HG02571 (cell line): ENCODE measurements around the gene SLA2.
"Not testable (repeated sequence)": the region's sequence is repeated elsewhere in the genome, so short reads cannot be mapped to it uniquely, and the experiment has no call there.

ENCODE experiments used
- ATAC-seq: cut with Tn5 transposase; IDR thresholded peaks from one replicate; pipeline ENCODE4 v1.9.1; 2021; ENCODE audit warnings: mild to moderate bottlenecking, moderate library complexity; ENCODE audit not compliant: unreplicated experiment

Gene SLA2

GRCh38 chr20:36645998-36646397 lies at the start of gene SLA2:
Gene SLA2, minus strand, starts transcription at chr20:36646196. Its CDS starts 4,861 bp downstream, at chr20:36641335.
- no peak for ATAC-seq

- not testable (repeated sequence) for ATAC-seq
Measured at GRCh38 chr20:36695467-36695866, 49.5 kb upstream of the SLA2 start.

- no peak for ATAC-seq
Measured at GRCh38 chr20:36688630-36689029, 42.6 kb upstream of the SLA2 start.

- ATAC-seq = no peak
Measured at GRCh38 chr20:36687850-36688249, 41.9 kb upstream of the SLA2 start.

- no peak for ATAC-seq
Measured at GRCh38 chr20:36686944-36687343, 40.9 kb upstream of the SLA2 start.

- ATAC-seq = no peak
Measured at GRCh38 chr20:36686504-36686903, 40.5 kb upstream of the SLA2 start.

- no peak for ATAC-seq
Measured at GRCh38 chr20:36684747-36685146, 38.8 kb upstream of the SLA2 start.

- no peak for ATAC-seq
Measured at GRCh38 chr20:36682311-36682710, 36.3 kb upstream of the SLA2 start.

- no peak for ATAC-seq
Measured at GRCh38 chr20:36677422-36677771, 31.4 kb upstream of the SLA2 start.

GRCh38 chr20:36676701-36677421 lies 30.9 kb upstream of the SLA2 start:
- ATAC-seq = no peak

GRCh38 chr20:36675545-36675944 lies 29.5 kb upstream of the SLA2 start:
- not testable (repeated sequence) for ATAC-seq

- ATAC-seq = no peak
Measured at GRCh38 chr20:36672991-36673390, 27.0 kb upstream of the SLA2 start.

GRCh38 chr20:36670665-36671357 lies 24.8 kb upstream of the SLA2 start:
- ATAC-seq = no peak

GRCh38 chr20:36666181-36666740 lies 20.3 kb upstream of the SLA2 start:
- ATAC-seq = no peak

GRCh38 chr20:36663031-36663430 lies 17.0 kb upstream of the SLA2 start:
- ATAC-seq = no peak

- no peak for ATAC-seq
Measured at GRCh38 chr20:36658300-36658699, 12.3 kb upstream of the SLA2 start.

- no peak for ATAC-seq
Measured at GRCh38 chr20:36656733-36657132, 10.7 kb upstream of the SLA2 start.

GRCh38 chr20:36655004-36655403 lies 9.0 kb upstream of the SLA2 start:
- no peak for ATAC-seq

GRCh38 chr20:36654506-36654905 lies 8.5 kb upstream of the SLA2 start:
- no peak for ATAC-seq

GRCh38 chr20:36653456-36653855 lies 7.5 kb upstream of the SLA2 start:
- ATAC-seq = no peak

GRCh38 chr20:36647196-36648121 lies 1.5 kb upstream of the SLA2 start:
- no peak for ATAC-seq
